Activated T-cell treated with anti-CD3 and anti-CD28 coated beads for 48 hours (primary cell): ENCODE results near the gene PRAMEF10.
"Not testable (repeated sequence)": the region's sequence is repeated elsewhere in the genome, so short reads cannot be mapped to it uniquely, and the experiment has no call there.

Experiments used
- DNase-seq: peaks from one replicate; pipeline ENCODE4 v3.0.0-alpha.2; 2020; ENCODE audit warnings: low read depth

Gene PRAMEF10, protein sequence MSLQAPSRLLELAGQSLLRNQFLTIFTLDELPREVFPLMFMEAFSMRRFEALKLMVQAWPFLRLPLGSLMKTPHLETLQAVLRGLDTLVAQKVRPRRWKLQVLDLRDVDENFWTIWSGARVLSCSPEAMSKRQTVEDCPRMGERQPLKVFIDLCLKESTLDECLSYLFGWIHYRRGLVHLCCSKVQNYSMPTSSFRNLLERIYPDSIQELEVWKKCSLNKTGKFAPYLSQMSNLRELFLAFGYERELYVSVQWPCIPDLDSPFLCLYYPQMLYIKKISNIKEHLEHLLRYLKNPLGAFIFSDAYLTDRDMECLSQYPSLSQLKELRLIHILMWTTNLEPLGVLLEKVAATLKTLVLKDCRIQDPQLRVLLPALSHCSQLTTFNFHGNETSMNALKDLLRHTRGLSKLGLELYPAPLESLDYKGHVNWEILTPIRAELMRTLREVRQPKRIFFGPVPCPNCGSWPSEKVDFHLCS

DNA sequence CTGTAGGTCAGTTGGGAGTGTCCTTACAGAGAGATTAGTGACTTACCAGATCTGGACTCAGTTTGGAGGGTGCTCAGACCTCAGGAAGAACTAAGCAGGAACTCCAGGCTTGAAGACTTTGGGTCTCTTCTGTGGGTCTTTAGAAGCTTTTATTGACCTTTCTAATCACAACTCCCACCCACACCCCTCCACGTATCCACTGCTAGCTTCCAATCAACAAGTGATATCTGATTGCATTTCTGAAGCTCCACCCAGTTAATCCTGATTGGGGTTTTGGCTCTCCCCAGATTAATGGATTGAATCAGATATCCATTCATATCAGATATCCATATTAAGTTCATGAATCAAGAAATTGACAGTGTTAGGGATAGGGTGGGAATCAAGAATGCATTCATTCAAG, at the start of gene PRAMEF10:
TSS of gene PRAMEF10 (minus strand) at position 101 of the 400 bp plus-strand sequence. CDS start 2,423 bp downstream, outside the sequence.
- not testable (repeated sequence) for DNase-seq

DNA sequence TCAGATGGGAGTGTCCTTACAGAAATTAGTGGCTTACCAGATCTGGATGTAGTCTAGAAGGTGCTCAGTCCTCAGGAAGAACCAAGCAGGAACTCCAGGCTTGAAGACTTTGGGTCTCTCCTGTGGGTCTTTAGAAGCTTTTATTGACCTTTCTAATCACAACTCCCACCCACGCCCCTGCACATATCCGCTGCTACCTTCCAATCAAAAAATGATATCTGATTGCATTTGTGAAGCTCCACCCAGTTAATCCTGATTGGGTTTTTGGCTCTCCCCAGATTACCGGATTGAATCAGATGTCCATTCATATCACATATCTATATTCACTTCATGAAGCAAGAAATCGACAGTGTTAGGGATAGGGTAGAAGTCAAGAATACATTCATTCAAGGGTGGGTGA, 49.4 kb upstream of the PRAMEF10 start, which contains the start of gene PRAMEF6:
TSS of gene PRAMEF6 (minus strand) at position 101 of the 400 bp plus-strand sequence. CDS start 5,062 bp downstream, outside the sequence.
- not testable (repeated sequence) for DNase-seq

DNA sequence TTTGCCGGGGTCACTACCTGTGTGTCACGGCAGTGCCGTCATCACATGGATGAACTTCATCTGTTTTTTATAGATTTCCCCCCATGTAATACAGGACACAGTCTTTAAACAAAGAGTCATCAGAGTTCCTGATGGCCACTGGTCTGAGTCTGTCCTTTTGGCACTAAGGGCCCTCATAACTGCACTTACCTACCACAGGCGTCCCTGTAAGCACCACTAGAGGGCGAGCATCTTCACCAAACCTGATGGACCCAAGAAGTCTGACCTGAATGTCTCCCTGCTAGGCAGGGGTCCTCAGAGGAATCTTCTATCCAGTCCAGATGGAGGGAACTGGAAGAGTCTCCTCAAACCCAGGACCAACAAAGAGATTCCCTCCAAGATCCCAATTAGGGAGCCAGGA, 26.3 kb upstream of the PRAMEF10 start:
- DNase-seq, result not testable (repeated sequence)

DNA sequence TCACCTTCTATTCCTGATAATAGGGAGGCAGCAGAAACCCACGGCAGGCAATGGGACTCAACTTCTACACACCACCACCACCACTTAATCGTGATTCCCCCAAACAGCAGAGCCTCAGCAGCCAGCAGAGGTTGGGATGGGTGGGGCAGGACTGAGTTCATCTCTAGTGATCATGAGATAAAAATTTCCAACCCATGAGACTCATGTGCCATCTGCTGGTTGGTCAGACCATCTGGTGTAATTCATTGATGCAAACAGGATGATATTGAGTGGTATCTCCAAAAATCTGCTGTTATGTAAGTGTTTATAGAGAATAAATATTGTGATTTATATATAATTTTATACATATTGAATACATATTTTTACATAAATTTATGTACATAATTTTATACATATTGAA, 23.7 kb upstream of the PRAMEF10 start:
- not testable (repeated sequence) for DNase-seq

DNA sequence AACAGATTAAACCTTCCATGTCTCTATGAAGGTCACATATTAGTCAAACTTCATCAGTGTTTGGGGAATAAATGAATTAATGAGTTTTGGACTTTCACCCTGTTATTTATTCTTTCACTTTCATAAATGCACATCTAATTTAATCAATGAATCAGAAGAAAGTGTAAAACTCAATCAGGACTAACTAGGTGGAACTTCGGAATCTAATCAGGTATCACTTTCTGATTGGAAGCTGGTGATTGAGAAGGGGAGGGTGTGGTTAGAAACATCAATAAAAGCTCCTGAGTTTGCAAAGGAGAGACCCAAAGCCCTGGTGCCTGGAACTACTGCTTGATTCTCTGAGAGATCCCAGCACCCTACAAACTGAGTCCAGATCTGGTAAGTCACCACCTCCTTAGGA, 18.2 kb upstream of the PRAMEF10 start, which contains the start of gene PRAMEF7:
TSS of gene PRAMEF7 (plus strand) at position 301 of the 400 bp plus-strand sequence. CDS start 1,083 bp downstream, outside the sequence.
- not testable (repeated sequence) for DNase-seq

DNA sequence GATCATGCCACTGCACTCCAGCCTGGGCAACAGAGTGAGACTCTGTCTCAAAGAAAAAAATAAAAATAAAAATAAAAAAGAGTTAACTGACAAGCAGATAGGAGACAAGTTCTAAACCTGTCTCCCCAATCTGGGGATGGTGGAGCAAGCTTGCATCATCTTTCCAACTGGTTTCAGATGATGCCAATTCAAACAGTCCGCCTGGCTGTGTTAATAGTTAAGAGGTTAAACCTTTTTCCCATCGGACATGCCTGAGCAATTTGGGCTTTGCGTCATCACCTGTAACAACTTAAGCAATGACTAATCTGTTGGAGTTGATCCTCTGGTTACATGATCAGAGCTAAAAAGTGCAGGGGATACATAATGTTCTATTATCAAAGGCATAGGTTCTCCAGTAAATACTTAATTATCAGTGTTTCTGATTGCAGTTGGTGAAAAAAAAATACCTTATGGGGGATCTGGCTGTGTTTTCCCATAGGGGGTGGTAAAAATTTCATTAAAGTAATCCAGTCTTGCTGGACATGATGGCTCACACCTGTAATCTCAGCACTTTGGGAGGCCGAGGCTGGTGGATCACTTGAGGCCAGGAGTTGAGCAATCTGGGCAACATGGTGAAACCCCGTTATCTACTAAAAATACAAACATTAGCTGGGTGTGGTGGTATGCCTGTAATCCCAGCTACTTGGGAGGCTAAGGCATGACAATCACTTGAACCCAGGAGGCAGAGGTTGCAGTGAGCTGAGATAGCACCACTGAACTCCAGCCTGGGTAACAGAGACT, 5.9 kb upstream of the PRAMEF10 start:
- DNase-seq, result not testable (repeated sequence)

DNA sequence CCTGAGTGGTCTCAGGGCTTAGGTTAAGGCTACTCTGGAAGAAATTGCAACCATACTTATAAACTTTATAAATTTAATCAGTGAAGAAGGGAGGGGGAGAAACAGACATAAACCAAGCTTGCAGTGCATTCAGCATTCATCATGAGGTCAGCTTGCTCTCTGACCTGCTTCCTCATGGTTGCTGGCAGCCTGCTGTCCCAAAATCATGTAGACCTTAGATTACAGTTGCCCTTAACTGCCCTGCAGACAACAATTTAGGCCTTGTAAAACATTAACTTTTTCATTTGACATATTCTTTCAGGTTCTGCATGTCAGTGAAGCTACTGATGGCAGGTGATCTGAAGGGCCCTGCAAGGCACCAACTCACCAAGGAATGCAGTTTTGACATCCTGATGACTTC, 1.1 kb upstream of the PRAMEF10 start:
- not testable (repeated sequence) for DNase-seq

DNA sequence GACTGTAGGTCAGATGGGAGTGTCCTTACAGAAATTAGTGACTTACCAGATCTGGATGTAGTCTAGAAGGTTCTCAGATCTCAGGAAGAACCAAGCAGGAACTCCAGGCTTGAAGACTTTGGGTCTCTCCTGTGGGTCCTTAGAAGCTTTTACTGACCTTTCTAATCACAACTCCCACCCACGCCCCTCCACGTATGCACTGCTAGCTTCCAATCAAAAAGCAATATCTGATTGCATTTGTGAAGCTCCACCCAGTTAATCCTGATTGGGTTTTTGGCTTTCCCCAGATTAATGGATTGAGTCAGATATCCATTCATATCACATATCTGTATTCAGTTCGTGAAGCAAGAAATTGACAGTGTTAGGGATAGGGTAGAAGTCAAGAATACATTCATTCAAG, 12.0 kb downstream of the PRAMEF10 start, which contains the start of gene PRAMEF4:
TSS of gene PRAMEF4 (minus strand) at position 101 of the 400 bp plus-strand sequence. CDS start 2,807 bp downstream, outside the sequence.
- DNase-seq, result not testable (repeated sequence)

DNA sequence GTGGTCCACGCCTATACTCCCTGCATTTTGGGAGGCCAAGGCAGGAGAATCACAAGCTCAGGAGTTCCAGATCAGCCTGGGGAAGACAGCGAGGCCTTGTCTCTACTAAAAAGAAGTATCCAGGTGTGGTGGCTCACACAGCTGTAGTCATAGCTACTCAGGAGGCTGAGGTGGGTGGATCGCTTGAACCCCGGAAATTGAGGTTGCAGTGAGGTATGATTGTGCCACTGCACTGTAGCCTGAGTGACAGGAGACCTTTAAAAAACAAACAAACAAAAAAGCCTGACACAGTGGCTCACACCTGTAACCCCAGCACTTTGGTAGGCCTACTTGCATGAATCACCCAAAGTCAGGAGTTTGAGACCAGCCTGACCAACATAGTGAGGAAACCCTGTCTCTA, 19.6 kb downstream of the PRAMEF10 start:
- DNase-seq, result not testable (repeated sequence)

DNA sequence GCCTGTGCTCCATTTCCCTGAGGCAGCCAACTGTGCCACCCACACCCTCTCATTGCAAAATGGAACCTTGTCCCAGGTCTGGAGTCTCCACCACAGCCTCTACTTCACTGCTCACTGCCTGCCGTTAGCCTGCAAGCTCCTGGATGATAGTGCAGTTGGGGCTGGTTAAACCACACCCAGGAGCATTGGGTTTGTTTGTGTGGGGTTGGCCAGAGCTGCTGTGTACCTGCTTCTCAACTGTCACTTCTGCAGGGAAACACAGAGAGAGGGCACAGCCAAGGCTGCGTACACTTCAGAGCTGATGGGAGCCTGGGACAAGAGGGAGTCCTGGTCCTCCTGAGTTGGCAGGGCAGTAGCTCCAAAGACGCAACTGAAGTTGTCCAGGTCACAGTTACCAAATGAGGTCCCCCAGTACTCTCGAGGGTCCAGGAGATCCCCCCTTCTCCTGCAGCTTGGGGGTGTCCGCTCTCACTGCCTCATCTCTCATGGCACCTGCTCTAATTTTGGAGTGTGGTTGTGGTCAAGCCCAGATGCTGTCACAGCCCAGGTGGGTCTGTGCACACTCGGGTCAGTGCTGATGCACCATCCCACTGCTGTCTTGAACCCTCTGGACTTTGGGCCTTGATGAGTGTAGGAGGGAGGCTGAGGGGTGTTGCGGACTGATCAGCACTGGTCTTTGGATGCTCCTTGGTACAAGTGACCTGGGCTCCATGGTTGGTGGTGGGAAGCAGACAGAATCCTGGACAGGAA, 34.8 kb downstream of the PRAMEF10 start:
- not testable (repeated sequence) for DNase-seq

DNA sequence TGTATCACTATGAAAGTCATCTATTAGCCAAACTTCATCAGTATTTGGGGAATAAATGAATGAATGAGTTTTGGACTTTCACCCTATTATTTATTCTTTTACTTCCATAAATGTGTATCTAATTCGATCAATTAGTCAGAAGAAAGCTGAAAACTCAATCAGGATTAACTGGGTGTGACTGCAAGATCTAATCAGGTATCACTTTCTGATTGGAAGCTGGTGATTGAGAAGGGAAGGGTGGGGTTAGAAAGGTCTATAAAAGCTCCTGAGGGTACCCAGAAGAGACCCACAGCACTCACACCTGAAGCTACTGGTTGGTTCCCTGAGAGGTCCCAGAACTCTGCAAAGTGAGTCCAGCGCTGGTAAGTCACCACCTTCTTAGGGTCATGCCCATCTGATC, 41.3 kb downstream of the PRAMEF10 start, which contains the start of gene PRAMEF2:
TSS of gene PRAMEF2 (plus strand) at position 301 of the 400 bp plus-strand sequence. CDS start 1,924 bp downstream, outside the sequence.
- DNase-seq, result not testable (repeated sequence)

DNA sequence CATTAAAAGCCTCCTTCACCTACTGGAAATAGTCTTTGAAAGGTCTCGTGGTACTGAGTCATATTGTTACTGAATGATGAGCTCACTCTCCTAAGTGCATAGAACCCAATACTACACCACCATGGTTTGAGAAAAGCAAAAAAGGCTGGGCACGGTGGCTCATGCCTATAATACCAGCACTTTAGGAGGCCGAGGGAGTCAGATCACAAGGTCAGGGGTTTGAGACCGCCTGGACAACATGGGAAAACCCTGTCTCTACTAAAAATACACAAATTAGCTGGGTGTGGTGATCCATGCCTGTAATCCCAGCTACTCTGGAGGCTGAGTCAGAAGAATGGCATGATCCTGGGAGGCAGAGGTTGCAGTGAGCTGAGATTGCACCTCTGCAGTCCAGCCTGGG, 46.3 kb downstream of the PRAMEF10 start:
- DNase-seq, result no peak

DNA sequence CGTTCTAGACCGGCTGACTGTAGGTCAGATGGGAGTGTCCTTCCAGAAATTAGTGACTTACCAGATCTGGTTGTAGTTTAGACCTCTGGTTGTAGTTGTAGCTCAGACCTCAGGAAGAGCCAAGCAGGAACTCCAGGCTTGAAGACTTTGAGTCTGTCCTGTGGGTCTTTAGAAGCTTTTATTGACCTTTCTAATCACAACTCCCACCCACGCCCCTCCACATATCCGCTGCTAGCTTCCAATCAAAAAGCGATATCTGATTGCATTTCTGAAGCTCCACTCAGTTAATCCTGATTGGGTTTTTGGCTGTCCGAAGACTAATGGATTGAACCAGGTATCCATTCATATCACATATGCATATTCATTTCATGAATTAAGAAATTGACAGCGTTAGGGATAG, 49.5 kb downstream of the PRAMEF10 start, which contains the start of gene HNRNPCL1:
TSS of gene HNRNPCL1 (minus strand) at position 101 of the 400 bp plus-strand sequence. CDS start 431 bp downstream, outside the sequence.
- not testable (repeated sequence) for DNase-seq
